HG03521 (cell line): Measurements from ENCODE around the gene KIF18B.
"Not testable (repeated sequence)": the region's sequence is repeated elsewhere in the genome, so short reads cannot be mapped to it uniquely, and the experiment has no call there.

Experiments
- ATAC-seq: cut with Tn5 transposase; IDR thresholded peaks from one replicate; pipeline ENCODE4 v1.9.1; 2021; ENCODE audit warnings: mild to moderate bottlenecking, moderate library complexity; ENCODE audit not compliant: unreplicated experiment

The KIF18B gene

DNA sequence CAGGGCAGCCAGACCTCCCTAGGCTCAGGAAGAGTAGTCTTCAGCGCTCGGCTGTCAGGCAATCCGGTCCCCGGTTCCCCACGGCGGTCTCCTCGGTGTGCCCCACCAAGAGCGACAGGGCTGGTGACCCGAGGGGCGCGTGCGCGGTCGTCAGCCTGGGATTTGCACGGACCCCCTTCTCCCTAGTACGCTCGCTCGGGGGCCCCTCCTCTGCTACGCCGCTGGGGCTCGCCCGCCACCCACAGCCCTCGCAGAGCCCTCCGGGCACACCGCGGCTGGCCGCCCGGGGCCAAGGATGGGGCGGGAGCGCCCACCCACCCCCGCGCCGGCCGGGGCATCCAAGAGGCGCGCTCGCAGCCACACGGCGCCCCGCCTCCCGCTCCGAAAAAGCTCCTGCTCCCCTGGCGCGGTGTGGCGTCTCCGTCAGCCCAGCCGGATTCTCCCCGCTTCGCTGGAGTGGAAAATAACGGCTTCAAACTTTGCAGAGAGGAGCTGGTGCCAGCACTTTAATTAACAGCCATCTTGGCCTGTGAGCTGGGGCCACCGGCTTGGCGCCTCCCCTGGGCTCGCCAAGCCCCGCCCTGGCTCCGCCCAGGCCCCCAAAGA, 22.7 kb upstream of the KIF18B start:
- no peak for ATAC-seq

GRCh38 chr17:44969144-44969780, 21.7 kb upstream of the KIF18B start:
- no peak for ATAC-seq

DNA sequence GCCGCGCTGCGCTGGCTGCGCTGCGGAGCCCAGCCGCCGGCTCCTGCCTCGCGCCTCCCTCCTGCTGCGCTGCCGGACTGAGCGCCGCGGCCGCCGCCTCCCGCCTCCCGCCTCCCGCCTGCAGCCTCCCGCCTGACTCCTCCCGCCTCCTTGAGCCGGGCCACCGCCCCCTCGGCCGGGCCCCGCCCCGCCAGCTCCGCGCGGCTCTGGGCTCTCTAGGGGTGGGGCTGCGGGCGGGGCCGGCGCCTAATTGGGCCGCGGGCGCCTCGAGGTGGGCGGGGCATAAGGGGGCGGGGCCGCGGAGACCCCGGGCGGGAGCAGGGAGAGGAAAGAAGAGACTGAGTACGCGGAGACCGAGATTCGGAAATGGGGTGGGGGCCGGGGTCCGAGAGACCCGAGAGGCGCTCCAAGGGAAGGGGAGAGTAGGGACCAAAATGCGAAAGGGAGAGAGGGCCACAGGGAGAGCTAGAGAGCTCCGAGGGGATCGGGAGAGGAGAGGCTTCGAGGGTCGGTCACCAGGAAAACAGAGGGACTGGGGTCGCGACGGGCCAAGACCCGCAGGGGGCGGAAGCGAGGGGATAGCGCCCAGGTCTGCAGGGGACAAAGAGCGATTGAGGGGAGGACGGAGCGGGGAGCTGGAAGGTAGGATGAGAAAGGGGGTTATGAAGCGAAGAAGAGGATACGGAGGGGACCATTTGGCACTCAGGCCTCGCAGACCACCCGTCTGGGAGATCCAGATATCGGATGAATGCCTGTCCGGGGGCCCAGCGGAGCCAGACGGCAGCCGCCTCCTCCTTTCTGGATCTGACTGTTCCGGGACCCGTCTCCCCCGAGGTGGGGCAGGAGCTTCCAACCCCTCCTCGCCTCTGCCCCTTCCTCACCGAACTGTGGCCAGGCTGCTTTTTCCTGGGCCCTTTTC, 20.9 kb upstream of the KIF18B start, which contains the start of gene C1QL1:
Gene C1QL1, minus strand, starts transcription at position 79 of the 919 bp plus-strand sequence. CDS start 255 bp downstream, outside the sequence.
- ATAC-seq = peak; percentile 74

GRCh38 chr17:44967907-44968224, 20.3 kb upstream of the KIF18B start:
- peak; percentile 4 for ATAC-seq

DNA sequence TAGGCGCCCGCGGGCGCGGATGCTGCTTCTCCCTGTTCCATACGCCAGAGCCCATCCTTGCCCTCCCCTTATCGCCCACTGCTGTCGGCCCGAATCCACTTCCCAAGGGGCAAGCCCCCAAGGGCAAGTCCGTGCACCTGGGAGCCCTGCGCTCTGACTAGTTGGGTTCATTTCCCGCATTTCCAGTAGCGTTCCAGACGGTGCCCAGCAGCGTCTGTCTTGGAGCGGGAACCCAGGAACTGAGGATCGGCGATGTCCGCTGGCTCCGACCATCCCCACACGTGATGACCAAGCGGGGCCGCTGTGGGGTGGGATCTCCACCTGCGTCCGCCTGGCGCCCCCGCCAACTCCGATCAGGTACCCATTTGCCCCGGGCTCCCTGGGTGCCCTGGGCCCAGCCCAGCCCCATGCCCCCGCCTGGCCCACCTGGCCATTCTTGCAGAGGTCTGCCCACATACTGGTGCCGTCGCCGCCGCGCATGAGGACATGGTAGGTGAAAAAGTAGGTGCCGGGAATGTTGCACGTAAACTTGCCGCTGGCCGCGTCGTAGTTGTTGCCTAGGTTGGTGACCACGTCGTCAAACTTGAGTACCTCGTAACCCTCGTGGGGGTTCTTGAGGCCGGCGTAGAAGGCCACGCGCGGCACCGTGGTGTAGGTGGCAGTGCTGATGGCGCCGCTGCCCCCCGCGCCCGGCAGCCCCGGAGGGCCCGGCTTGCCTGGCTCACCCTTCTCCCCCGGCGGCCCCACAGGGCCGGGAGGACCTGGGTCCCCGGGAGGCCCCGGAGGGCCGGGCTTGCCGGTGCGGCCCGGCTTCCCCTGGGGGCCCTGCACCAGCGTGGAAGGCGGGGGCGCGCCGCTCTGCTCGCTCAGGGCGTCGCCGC, 19.7 kb upstream of the KIF18B start:
- ATAC-seq = no peak

GRCh38 chr17:44966348-44967025, 18.9 kb upstream of the KIF18B start:
- ATAC-seq = no peak

DNA sequence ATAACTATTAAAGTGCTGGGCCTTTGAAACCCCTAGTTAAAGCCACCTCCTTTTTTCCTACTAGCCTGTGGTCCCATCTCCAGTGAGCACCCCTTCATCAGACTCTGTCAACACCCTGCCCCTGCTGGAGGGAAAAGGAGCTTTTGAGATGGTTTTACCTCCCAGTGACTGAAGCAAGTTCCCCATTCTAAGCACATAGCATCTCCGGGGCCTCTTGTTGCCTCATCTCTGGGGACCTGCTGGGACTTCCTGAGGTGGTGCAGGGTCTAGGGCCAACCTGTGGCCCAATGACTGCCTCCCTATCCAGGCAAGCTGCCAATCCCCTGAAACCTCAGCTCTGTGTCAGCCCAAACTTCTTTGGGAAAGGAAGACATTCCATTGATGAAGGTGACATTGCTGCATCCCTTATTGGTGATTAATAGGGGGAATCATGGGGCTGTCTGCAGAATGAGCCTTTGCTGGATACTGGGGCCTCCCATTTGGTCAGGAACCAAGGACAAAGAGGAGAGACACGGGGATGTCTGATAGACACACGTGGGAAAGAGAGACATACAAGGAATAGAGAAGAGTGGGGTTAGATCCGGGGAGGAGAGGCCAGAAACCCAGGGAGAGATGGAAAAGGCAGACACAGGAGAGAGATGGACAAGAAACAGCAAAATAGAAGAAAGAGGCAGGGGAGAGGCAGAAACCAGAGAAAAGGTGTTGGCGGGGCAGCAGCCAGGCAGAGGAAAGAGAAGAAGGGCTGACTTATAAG, 18.1 kb upstream of the KIF18B start:
- no peak for ATAC-seq

DNA sequence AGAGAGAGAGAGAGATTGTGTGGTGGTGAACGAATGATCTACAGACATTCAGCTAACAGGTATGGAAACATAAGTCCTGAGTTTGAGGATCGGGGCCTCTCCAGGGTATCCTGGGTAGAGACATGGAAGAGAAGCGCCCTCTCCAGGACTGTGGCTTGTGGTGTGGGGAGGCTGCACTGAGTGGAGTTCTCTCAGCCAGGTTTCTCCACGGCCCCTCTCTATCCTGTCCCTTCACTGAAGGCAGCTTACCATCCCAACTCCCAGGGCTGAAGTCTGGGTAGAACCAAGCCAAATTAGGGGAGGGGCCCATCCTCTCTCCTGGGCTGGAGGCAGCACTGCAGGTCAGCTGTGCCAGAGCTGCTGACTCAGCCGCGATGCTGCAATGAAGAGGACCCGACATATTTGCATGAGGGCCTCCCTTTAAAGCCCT, 14.4 kb upstream of the KIF18B start:
- no peak for ATAC-seq

DNA sequence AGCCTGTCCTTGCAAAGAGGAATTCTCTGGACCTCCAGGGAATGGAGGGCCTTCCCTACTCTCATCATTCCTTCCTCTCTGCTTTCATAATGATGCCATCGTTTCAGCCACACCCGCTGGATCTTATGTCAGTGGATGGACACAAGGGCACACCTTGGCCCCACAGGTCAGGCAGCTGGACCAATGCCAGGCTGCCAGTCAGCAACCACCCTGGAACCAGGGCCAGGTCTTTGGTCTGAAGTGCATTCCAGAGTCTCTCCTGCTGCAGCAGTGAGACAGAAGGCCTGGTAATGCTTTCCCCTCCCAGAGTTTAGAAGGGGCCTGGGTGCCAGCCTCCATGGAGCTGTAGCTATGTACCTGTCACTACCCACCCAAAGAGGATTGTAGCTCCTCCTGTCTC, 13.1 kb upstream of the KIF18B start:
- no peak for ATAC-seq

DNA sequence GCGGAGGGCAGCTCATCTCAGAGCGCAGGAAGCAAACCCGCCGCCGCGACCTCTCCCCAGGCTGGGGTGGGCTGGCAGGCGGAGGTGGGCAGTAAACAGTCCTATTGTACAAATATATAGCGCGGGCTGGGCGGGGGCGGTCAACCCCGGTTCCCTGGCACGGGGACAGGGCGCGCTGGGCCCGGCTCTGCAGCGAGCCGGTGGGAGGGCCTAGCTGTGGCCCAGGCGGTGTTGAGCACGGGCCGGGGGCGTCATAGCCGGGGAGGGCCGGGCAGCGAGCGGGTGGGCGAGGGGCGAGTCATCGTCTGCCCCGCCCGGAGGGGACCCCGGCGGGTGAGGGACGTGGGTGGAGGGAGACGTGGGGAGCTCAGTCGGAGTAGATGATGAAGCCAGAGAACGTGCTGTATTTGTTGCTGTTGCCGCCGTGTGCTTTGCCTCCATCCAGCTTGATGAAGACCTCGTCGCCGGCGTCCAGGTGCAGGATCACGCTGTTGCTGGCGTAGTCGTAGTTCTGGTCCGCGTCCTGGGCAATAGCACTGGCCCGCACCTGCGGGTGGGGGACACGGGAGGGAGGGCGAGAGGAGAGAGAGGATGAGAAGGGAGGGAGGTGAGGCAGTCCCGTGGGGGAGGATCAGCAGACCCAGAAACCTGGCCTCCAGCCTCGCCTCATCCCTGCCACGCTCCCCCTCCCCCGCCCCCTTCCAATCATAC, 12.4 kb upstream of the KIF18B start:
- no peak for ATAC-seq

GRCh38 chr17:44956998-44957981, 9.7 kb upstream of the KIF18B start:
- ATAC-seq = no peak

DNA sequence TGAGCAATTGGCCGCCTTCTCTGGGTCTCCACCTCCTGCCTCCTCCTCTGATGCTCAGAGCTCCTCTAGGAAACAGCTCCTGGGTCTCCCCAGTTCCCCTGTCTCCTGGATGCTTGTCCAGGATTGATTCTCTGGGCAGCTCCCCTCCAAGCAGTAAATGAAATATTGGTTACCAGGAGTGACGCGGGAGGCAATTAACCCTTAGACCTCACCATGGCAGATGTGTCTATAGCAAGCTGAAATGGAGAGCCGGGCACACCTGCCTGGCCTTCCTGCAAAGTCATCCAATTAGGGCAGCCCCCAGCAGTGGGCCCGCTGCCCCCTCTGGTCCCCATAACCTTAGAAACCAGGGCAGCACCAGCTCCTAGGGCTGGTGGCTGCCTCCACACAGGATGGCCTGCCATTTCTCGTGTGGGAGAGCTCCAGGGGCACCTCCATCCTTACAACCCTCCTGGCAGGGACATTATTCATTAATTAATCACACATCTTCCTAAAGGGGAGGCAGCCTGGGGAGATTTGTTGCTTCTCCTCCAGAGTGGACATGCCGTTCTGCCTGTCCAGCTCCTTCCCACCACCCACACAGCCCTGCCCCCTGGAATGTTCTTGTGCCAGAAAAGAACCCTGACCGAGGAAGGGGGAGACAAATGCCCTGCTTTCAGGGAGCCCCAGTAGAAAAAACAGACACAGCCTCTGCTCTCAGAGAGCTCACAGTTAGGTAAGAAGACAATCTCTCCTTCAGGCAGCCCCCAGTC, 8.3 kb upstream of the KIF18B start:
- no peak for ATAC-seq

- ATAC-seq = no peak
Measured at GRCh38 chr17:44952946-44953475, 5.4 kb upstream of the KIF18B start.

GRCh38 chr17:44948315-44948795, 782 bp upstream of the KIF18B start:
- ATAC-seq = no peak

- not testable (repeated sequence) for ATAC-seq
Measured at GRCh38 chr17:44945652-44946051, 1.9 kb downstream of the KIF18B start.

- no peak for ATAC-seq
Measured at GRCh38 chr17:44942456-44942855, 5.1 kb downstream of the KIF18B start.
